ENCODE data around the gene NODAL.

The NODAL gene

GRCh38 chr10:70440296-70441160, 953 bp downstream of the NODAL start:
- H3K4me3 ChIP-seq (ENCODE audit: low read depth, low read length): no peak overlapping the region
- no peak for TF ChIP-seq CTCF (IDR thresholded peaks at IDR 0.05; ENCODE audit: borderline replicate concordance, insufficient read depth, low read depth, low read length)

GRCh38 chr10:70437721-70438120, 3.8 kb downstream of the NODAL start:
- H3K4me3 ChIP-seq (ENCODE audit: low read depth, low read length): no peak overlapping the region
- TF ChIP-seq CTCF (IDR thresholded peaks at IDR 0.05; ENCODE audit: borderline replicate concordance, insufficient read depth, low read depth, low read length): no peak

GRCh38 chr10:70435241-70436085, 6.0 kb downstream of the NODAL start:
- no peak for TF ChIP-seq CTCF (IDR thresholded peaks at IDR 0.05; ENCODE audit: borderline replicate concordance, insufficient read depth, low read depth, low read length)
- H3K4me3 ChIP-seq (ENCODE audit: low read depth, low read length): no peak overlapping the region

GRCh38 chr10:70433581-70434280, 7.8 kb downstream of the NODAL start:
- TF ChIP-seq CTCF (IDR thresholded peaks at IDR 0.05; ENCODE audit: borderline replicate concordance, insufficient read depth, low read depth, low read length): no peak
- no peak overlapping the region for H3K4me3 ChIP-seq (ENCODE audit: low read depth, low read length)

GRCh38 chr10:70432561-70433263, 8.8 kb downstream of the NODAL start:
- no peak for TF ChIP-seq CTCF (IDR thresholded peaks at IDR 0.05; ENCODE audit: borderline replicate concordance, insufficient read depth, low read depth, low read length)
- H3K4me3 ChIP-seq (ENCODE audit: low read depth, low read length): no peak overlapping the region

- no peak for TF ChIP-seq CTCF (IDR thresholded peaks at IDR 0.05; ENCODE audit: borderline replicate concordance, insufficient read depth, low read depth, low read length)
- no peak overlapping the region for H3K4me3 ChIP-seq (ENCODE audit: low read depth, low read length)
Measured at GRCh38 chr10:70432101-70432500, 9.4 kb downstream of the NODAL start.

Data from GM12875 (cell line).